Measurements from ENCODE around the gene WWC1.

Gene WWC1

GRCh38 chr5:168317096-168317520 lies 25.7 kb downstream of the WWC1 start:
- H3K4me3 ChIP-seq (ENCODE audit: low read depth, low read length): no peak overlapping the region
- TF ChIP-seq MYC (IDR thresholded peaks at IDR 0.05; ENCODE audit: low read depth, low read length): no peak
- no peak for TF ChIP-seq MAX (IDR thresholded peaks at IDR 0.05; ENCODE audit: low read depth, low read length)
- no peak for TF ChIP-seq POLR2A (IDR thresholded peaks at IDR 0.05; ENCODE audit: extremely low read depth, insufficient read length)
- TF ChIP-seq, protein P1, sequence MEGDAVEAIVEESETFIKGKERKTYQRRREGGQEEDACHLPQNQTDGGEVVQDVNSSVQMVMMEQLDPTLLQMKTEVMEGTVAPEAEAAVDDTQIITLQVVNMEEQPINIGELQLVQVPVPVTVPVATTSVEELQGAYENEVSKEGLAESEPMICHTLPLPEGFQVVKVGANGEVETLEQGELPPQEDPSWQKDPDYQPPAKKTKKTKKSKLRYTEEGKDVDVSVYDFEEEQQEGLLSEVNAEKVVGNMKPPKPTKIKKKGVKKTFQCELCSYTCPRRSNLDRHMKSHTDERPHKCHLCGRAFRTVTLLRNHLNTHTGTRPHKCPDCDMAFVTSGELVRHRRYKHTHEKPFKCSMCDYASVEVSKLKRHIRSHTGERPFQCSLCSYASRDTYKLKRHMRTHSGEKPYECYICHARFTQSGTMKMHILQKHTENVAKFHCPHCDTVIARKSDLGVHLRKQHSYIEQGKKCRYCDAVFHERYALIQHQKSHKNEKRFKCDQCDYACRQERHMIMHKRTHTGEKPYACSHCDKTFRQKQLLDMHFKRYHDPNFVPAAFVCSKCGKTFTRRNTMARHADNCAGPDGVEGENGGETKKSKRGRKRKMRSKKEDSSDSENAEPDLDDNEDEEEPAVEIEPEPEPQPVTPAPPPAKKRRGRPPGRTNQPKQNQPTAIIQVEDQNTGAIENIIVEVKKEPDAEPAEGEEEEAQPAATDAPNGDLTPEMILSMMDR (IDR thresholded peaks at IDR 0.05; ENCODE audit: low read depth, low read length): no peak
- DNase-seq (ENCODE audit: low read depth): no peak

DNA sequence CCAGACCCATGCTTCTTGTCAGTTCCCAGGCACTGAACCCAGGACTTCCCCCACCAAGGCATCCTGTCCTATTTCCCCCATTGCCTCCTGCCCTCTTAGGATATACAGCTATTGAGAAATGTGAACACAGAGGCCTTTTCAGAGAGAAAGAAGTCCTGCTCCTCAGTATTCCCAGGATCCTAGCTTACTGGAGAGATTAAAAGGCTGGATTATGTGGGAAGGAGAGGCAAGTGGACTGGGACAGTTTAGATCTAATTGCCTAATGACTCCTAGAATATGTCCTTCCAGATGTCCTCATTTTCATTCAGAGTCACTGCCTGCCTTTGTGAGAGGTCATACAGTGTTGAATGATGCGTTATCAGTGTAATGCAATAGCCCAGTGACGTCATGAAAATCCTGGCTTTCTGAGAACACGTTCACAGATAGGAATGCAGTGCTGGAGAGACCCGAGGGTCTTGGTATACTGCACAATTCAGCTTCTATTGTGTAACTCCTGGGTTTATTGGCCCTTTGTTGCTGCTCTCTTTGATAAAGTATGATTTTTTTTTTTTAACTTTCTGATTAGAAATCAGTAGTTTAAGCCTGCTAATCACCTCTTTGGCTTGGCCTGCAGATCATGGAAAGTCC lies 26.2 kb downstream of the WWC1 start:
- no peak for DNase-seq (ENCODE audit: low read depth)

DNA sequence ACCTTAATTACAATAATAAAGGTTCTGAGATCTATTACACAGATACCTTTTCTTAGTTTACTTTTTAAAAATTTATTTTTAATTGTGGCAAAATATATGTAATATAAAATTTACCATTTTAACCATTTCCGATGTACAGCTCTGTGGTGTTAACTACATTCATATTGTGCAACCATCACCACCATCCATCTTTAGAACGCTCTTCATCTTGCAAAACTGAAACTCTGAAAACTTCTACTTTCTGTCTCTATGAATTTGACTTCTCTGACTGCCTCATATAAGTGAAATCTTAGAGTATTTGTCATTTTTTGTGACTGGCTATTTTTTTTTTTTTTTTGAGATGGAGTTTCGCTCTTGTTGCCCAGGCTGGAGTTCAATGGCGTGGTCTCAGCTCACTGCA lies 26.8 kb downstream of the WWC1 start:
- H3K4me3 ChIP-seq (ENCODE audit: low read depth, low read length): no peak overlapping the region
- no peak for DNase-seq (ENCODE audit: low read depth)
- TF ChIP-seq, protein P1 (IDR thresholded peaks at IDR 0.05; ENCODE audit: low read depth, low read length): no peak

More for the DNA sequence above, 26.2 kb downstream of the WWC1 start:
- TF ChIP-seq MYC (IDR thresholded peaks at IDR 0.05; ENCODE audit: low read depth, low read length): no peak
- TF ChIP-seq MAX (IDR thresholded peaks at IDR 0.05; ENCODE audit: low read depth, low read length): no peak
- TF ChIP-seq, protein P1 (IDR thresholded peaks at IDR 0.05; ENCODE audit: low read depth, low read length): no peak
- TF ChIP-seq POLR2A (IDR thresholded peaks at IDR 0.05; ENCODE audit: extremely low read depth, insufficient read length): no peak
- H3K4me3 ChIP-seq (ENCODE audit: low read depth, low read length): no peak overlapping the region

DNA sequence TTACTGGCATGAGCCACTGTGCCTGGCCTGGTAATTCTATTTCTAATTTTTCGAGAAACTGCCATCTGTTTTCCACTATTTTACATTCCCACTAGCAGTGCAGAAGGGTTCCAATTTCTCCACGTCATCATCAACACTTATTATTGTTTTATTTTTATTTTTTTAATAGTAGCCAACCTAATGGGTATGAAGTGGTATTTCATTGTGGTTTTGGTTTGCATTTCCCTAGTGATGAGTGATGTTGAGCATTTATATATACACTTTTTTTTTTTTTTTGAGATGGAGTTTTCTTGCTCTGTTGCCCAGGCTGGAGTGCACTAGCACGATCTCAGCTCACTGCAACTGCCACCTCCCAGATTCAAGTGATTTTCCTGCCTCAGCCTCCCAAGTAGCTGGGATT lies 28.3 kb downstream of the WWC1 start:
- DNase-seq (ENCODE audit: low read depth): no peak
- TF ChIP-seq MAX (IDR thresholded peaks at IDR 0.05; ENCODE audit: low read depth, low read length): no peak
- TF ChIP-seq, protein P1 (IDR thresholded peaks at IDR 0.05; ENCODE audit: low read depth, low read length): no peak
- TF ChIP-seq MYC (IDR thresholded peaks at IDR 0.05; ENCODE audit: low read depth, low read length): no peak
- TF ChIP-seq POLR2A (IDR thresholded peaks at IDR 0.05; ENCODE audit: extremely low read depth, insufficient read length): no peak
- H3K4me3 ChIP-seq (ENCODE audit: low read depth, low read length): no peak overlapping the region

GRCh38 chr5:168320805-168321204 lies 29.4 kb downstream of the WWC1 start:
- TF ChIP-seq MYC (IDR thresholded peaks at IDR 0.05; ENCODE audit: low read depth, low read length) (no peak), MAX (IDR thresholded peaks at IDR 0.05; ENCODE audit: low read depth, low read length) (no peak), POLR2A (IDR thresholded peaks at IDR 0.05; ENCODE audit: extremely low read depth, insufficient read length) (no peak)
- TF ChIP-seq, protein P1 (IDR thresholded peaks at IDR 0.05; ENCODE audit: low read depth, low read length): no peak
- no peak overlapping the region for H3K4me3 ChIP-seq (ENCODE audit: low read depth, low read length)
- DNase-seq (ENCODE audit: low read depth): no peak
